Peyer's patch (tissue), 4 donors: Measurements from ENCODE around the gene CREBL2. TPM values are rescaled to one million over a fixed set of nuclear protein-coding genes. Genes with fewer than 3 reads are reported as not detected.
A peak's percentile ranks its signal among the peaks of the same experiment; 100 is the strongest.

Experiments
- DNase-seq, 3 donors: peaks; one replicate each; pipeline ENCODE4 v3.0.0-alpha.2; 2017 to 2019
- H3K27ac ChIP-seq, 4 donors: fragments of 200-600 bp; sonication (generic); one replicate each; pipeline ENCODE4 v1.5.1; 2016 to 2019
- H3K27me3 ChIP-seq, 2 donors: fragments of 200-600 bp; sonication (generic); one replicate each; pipeline ENCODE4 v1.5.1; 2019
- H3K36me3 ChIP-seq, 3 donors: fragments of 200-600 bp; sonication (generic); one replicate each; pipeline ENCODE4 v1.5.1; 2016 to 2019
- H3K4me1 ChIP-seq, 4 donors: fragments of 200-600 bp; sonication (generic); one replicate each; pipeline ENCODE4 v1.5.1; 2016 to 2019
- H3K4me3 ChIP-seq, 4 donors: fragments of 200-600 bp; sonication (generic); 1 replicate in 3 of 4; 2 replicates in 1 of 4; pipeline ENCODE4 v1.5.1; 2016 to 2019; ENCODE audit warnings: mild to moderate bottlenecking in 1 of 4
- H3K9me3 ChIP-seq, 4 donors: fragments of 200-600 bp; sonication (generic); one replicate each; pipeline ENCODE4 v1.5.1; 2016 to 2019; ENCODE audit warnings: mild to moderate bottlenecking in 1 of 4
- POLR2A ChIP-seq, 2 donors: fragments of 450-650 bp; IDR thresholded peaks; one replicate each; pipeline ENCODE4 v1.5.1; 2017; ENCODE audit warnings: antibody characterized with exemption in 2 of 2, mild to moderate bottlenecking in 2 of 2, moderate library complexity in 2 of 2
- total RNA-seq, 4 donors: library from RNA; depleted of rRNA; stranded (reverse); fragments of >200 nt; gene quantifications; one replicate each; pipeline ENCODE4 v1.1.0, GENCODE V29; 2016
- TF ChIP-seq, protein P1 (sequence below), 6 experiments: fragments of 450-650 bp in 4 of 6; fragments of 200-600 bp in 2 of 6; sonication (generic) in 1 of 6; IDR thresholded peaks; one replicate each; pipeline ENCODE4 v1.5.1; 2017 to 2019; ENCODE audit warnings: antibody characterized with exemption in 6 of 6, mild to moderate bottlenecking in 3 of 6, moderate library complexity in 1 of 6

The CREBL2 gene
- total RNA-seq, 4 donors from 2014 or later, result 23.1 to 33.0 (median 27.6) TPM

DNA sequence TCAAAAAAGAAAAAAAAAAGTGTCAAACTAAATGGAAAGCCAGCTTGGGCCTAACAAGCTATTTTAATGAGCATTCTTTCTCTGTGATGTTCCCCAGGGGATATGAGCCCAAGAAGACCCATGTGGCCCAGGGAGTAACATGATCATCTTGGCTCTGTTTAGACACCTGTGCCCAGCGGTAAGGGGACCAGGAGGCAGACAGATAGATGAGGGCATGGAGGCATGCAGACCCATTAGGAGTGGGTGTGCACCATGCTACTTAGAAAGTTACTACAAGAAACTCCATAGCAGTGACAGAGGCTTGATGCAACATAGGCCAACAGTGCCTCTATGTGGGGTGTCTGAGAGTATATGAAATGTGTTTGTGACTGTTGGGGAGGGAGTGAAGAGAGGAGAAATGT, 3.1 kb upstream of the CREBL2 start:
- H3K27me3 ChIP-seq, result no peaks in the 10 kb centered on the region
- H3K36me3 ChIP-seq, result no peaks in the 10 kb centered on the region
- H3K27ac ChIP-seq, result no peak overlapping the region
- TF ChIP-seq, protein P1, sequence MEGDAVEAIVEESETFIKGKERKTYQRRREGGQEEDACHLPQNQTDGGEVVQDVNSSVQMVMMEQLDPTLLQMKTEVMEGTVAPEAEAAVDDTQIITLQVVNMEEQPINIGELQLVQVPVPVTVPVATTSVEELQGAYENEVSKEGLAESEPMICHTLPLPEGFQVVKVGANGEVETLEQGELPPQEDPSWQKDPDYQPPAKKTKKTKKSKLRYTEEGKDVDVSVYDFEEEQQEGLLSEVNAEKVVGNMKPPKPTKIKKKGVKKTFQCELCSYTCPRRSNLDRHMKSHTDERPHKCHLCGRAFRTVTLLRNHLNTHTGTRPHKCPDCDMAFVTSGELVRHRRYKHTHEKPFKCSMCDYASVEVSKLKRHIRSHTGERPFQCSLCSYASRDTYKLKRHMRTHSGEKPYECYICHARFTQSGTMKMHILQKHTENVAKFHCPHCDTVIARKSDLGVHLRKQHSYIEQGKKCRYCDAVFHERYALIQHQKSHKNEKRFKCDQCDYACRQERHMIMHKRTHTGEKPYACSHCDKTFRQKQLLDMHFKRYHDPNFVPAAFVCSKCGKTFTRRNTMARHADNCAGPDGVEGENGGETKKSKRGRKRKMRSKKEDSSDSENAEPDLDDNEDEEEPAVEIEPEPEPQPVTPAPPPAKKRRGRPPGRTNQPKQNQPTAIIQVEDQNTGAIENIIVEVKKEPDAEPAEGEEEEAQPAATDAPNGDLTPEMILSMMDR (IDR thresholded peaks at IDR 0.05), result peak in 3 of 6 experiments; percentile 14 to 36 (median 33)
- TF ChIP-seq POLR2A (IDR thresholded peaks at IDR 0.05), result no peak
- H3K4me1 ChIP-seq, result peaks cover 0 to 12% (median 3%) of the 10 kb centered on the region in 4 donors
- H3K4me3 ChIP-seq, result no peak overlapping the region
- no peaks in the 10 kb centered on the region for H3K9me3 ChIP-seq
- DNase-seq, result peak in 1 of 3 donors; percentile 34

DNA sequence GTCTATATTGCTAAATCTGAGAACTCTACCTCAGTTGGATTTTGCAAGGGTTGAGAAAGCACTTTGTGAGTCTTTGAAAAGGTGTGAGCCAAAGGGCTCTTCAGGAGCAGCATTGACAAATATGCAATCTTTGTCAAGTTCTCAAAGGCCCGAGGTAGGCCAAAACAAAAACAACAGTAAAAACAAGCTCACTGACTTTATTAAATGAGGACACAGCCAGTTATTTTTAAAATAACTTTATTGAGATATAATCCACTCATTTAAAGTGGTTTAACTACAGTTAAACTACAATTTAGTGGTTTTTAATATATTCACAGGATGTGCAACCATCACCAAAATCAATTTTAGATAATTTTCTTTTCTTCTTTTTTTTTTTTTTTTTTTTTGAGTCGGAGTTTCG, 2.0 kb upstream of the CREBL2 start:
- H3K27me3 ChIP-seq, result no peaks in the 10 kb centered on the region
- no peak overlapping the region for H3K27ac ChIP-seq
- no peak for TF ChIP-seq POLR2A (IDR thresholded peaks at IDR 0.05)
- TF ChIP-seq, protein P1 (IDR thresholded peaks at IDR 0.05), result no peak
- H3K9me3 ChIP-seq, result no peaks in the 10 kb centered on the region
- DNase-seq, result no peak
- H3K4me3 ChIP-seq, result no peak overlapping the region
- H3K36me3 ChIP-seq, result no peaks in the 10 kb centered on the region
- peaks cover 0 to 13% (median 3%) of the 10 kb centered on the region in 4 donors for H3K4me1 ChIP-seq

DNA sequence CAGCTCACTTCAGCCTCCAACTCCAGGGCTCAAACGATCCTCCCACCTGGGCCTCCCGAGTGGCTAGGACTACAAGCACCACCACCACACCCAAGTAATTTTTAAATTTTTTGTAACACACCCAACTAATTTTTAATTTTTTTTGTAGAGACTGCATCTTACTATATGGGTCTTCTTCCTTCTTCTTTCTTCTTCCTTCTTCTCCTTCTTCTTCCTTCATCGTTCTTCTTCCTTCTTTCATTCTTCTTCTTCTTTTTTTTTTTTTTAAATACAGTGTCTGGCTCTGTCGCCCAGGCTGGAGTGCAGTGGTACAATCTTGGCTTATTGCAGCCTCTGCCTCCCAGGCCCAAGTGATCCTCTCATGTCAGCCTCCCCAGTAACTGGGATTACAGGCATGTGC, 965 bp upstream of the CREBL2 start:
- peak in 1 of 3 donors; percentile 43 for DNase-seq
- Histone ChIP-seq H3K4me1 (peaks cover 0 to 13% (median 3%) of the 10 kb centered on the region in 4 donors), H3K27me3 (no peaks in the 10 kb centered on the region), H3K4me3 (peak overlapping the region in 1 of 4 donors; percentile 89), H3K27ac (peak overlapping the region; percentile 88 to 91 (median 90)), H3K9me3 (no peaks in the 10 kb centered on the region), H3K36me3 (no peaks in the 10 kb centered on the region)
- TF ChIP-seq, protein P1 (IDR thresholded peaks at IDR 0.05), result no peak
- TF ChIP-seq POLR2A (IDR thresholded peaks at IDR 0.05), result no peak

DNA sequence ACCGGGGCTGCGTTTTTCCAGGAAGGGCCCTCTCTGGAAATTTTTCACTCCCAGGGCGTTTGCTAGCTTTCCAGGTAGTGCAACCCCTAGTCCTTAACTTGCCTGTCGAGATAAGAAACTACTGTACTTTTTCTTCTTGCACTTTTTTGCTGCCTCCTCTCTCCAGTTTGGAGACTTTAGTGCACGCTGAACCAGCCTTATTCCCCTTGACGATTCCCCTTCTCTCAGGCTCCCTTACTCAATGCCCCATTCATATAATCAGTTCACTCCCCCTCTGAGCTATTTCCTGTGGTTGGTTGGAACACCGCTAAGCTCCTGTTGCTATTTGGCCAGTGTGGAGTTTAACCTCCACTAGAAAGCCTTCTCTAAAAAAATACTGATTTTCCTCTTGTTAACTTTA, 682 bp downstream of the CREBL2 start:
- Histone ChIP-seq H3K9me3 (no peaks in the 10 kb centered on the region), H3K4me3 (peak overlapping the region; percentile 69 to 89 (median 80)), H3K4me1 (peaks cover 0 to 13% (median 3%) of the 10 kb centered on the region in 4 donors), H3K27ac (peak overlapping the region; percentile 88 to 91 (median 90)), H3K27me3 (no peaks in the 10 kb centered on the region), H3K36me3 (no peaks in the 10 kb centered on the region)
- DNase-seq, result no peak
- TF ChIP-seq, protein P1 (IDR thresholded peaks at IDR 0.05), result no peak
- no peak for TF ChIP-seq POLR2A (IDR thresholded peaks at IDR 0.05)

DNA sequence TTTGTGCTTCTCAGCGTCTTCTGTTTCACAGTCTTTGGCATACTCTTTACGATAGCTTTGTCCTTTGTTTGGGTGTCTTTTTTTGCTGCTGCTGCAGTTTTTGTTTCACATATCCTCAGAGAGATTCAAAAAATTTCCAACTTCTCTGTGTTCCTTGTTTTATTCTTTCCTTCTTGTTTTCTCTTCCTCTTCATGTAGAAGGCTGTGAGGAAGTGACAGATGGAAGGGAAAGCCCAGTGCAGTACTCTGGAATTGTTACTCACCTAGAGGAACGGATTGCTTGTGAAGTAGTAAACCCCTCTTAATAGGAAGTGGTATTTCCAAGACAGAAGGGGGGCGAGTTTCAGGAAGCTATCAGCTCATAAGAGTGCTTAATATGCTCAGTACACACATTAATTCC, 1.7 kb downstream of the CREBL2 start:
- Histone ChIP-seq H3K27me3 (no peaks in the 10 kb centered on the region), H3K9me3 (no peaks in the 10 kb centered on the region), H3K36me3 (no peaks in the 10 kb centered on the region), H3K4me1 (peaks cover 0 to 13% (median 3%) of the 10 kb centered on the region in 4 donors), H3K4me3 (peak overlapping the region in 1 of 4 donors; percentile 89), H3K27ac (peak overlapping the region in 3 of 4 donors; percentile 25 to 91 (median 88))
- TF ChIP-seq POLR2A (IDR thresholded peaks at IDR 0.05), result no peak
- TF ChIP-seq, protein P1 (IDR thresholded peaks at IDR 0.05), result no peak
- DNase-seq, result no peak

DNA sequence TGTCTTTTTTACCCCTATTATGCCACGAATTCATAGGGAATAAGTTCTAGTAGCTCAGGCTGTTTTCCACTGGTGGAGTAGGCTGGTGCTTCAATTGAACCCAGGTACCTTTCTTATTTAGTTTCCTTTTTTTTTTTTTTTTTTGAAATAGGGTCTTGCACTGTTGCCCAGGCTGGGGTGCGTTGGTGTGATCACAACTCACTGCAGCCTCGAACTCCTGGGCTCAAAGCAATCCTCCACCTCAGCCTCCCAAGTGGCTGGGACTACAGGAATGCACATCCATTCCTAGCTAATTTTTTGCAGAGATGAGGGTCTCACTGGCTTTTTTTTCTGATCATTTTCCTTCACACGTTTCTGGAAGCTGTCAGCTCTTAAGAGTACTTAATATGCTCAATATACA, 2.7 kb downstream of the CREBL2 start:
- H3K36me3 ChIP-seq, result no peaks in the 10 kb centered on the region
- TF ChIP-seq, protein P1 (IDR thresholded peaks at IDR 0.05), result no peak
- TF ChIP-seq POLR2A (IDR thresholded peaks at IDR 0.05), result no peak
- no peak overlapping the region for H3K27ac ChIP-seq
- H3K4me3 ChIP-seq, result no peak overlapping the region
- no peaks in the 10 kb centered on the region for H3K27me3 ChIP-seq
- peaks cover 0 to 13% (median 3%) of the 10 kb centered on the region in 4 donors for H3K4me1 ChIP-seq
- no peak for DNase-seq
- no peaks in the 10 kb centered on the region for H3K9me3 ChIP-seq
